GM21526 (cell line): ENCODE measurements around the gene VAPA.
"Not testable (repeated sequence)": the region's sequence is repeated elsewhere in the genome, so short reads cannot be mapped to it uniquely, and the experiment has no call there.

Source experiments
- ATAC-seq: cut with Tn5 transposase; IDR thresholded peaks from one replicate; pipeline ENCODE4 v1.9.1; 2021; ENCODE audit warnings: moderate library complexity; ENCODE audit not compliant: unreplicated experiment, low FRiP score

VAPA gene

GRCh38 chr18:9912285-9912684 is 1.5 kb upstream of the VAPA start:
- ATAC-seq = not testable (repeated sequence)

- no peak for ATAC-seq
Observed at GRCh38 chr18:9913151-9913525, 678 bp upstream of the VAPA start.

- no peak for ATAC-seq
Observed at GRCh38 chr18:9914334-9914583, 443 bp downstream of the VAPA start.

- peak; percentile 26 for ATAC-seq
Observed at GRCh38 chr18:9914584-9915290, 921 bp downstream of the VAPA start.

- no peak for ATAC-seq
Observed at GRCh38 chr18:9915291-9916076, 1.7 kb downstream of the VAPA start.

GRCh38 chr18:9916077-9916639 is 2.3 kb downstream of the VAPA start:
- no peak for ATAC-seq

GRCh38 chr18:9916808-9917207 is 3.0 kb downstream of the VAPA start:
- ATAC-seq = no peak

- ATAC-seq = no peak
Observed at GRCh38 chr18:9918016-9918680, 4.3 kb downstream of the VAPA start.

- no peak for ATAC-seq
Observed at GRCh38 chr18:9919564-9920232, 5.9 kb downstream of the VAPA start.

- ATAC-seq = no peak
Observed at GRCh38 chr18:9922592-9923311, 8.9 kb downstream of the VAPA start.

- no peak for ATAC-seq
Observed at GRCh38 chr18:9924371-9924943, 10.6 kb downstream of the VAPA start.

- ATAC-seq = no peak
Observed at GRCh38 chr18:9925369-9925768, 11.6 kb downstream of the VAPA start.

- ATAC-seq = no peak
Observed at GRCh38 chr18:9925795-9926194, 12.0 kb downstream of the VAPA start.

- ATAC-seq = no peak
Observed at GRCh38 chr18:9926223-9926894, 12.5 kb downstream of the VAPA start.

- no peak for ATAC-seq
Observed at GRCh38 chr18:9926977-9927376, 13.2 kb downstream of the VAPA start.

- ATAC-seq = no peak
Observed at GRCh38 chr18:9927392-9928063, 13.7 kb downstream of the VAPA start.

- ATAC-seq = no peak
Observed at GRCh38 chr18:9928646-9929259, 14.9 kb downstream of the VAPA start.

- ATAC-seq = no peak
Observed at GRCh38 chr18:9930299-9930884, 16.6 kb downstream of the VAPA start.
